Lower lobe of right lung (tissue), 2 donors: ENCODE measurements around the gene CTXN1. TPM values are rescaled to one million over a fixed set of nuclear protein-coding genes. Genes with fewer than 3 reads are reported as not detected.
A peak's percentile ranks its signal among the peaks of the same experiment; 100 is the strongest.
"Not testable (repeated sequence)": the region's sequence is repeated elsewhere in the genome, so short reads cannot be mapped to it uniquely, and the experiment has no call there.

Source experiments
- ATAC-seq, 2 donors: fragments of 200-7000 bp; cut with Tn5 transposase; one replicate each; pipeline ENCODE4 v1.9.1; 2020 to 2022; ENCODE audit warnings: mild to moderate bottlenecking in 2 of 2, moderate library complexity in 2 of 2
- DNase-seq: peaks from one replicate; pipeline ENCODE4 v3.0.0-alpha.2; 2020
- H3K27ac ChIP-seq: fragments of 200-600 bp; one replicate; pipeline ENCODE4 v1.8.0; 2022
- H3K27me3 ChIP-seq: fragments of 200-600 bp; one replicate; pipeline ENCODE4 v1.8.0; 2022; ENCODE audit warnings: low read depth
- H3K36me3 ChIP-seq: fragments of 200-600 bp; one replicate; pipeline ENCODE4 v1.8.0; 2022; ENCODE audit warnings: mild to moderate bottlenecking
- H3K4me1 ChIP-seq: fragments of 200-600 bp; one replicate; pipeline ENCODE4 v1.8.0; 2022
- H3K4me3 ChIP-seq: fragments of 200-600 bp; one replicate; pipeline ENCODE4 v1.8.0; 2022; ENCODE audit warnings: mild to moderate bottlenecking
- H3K9me3 ChIP-seq: fragments of 200-600 bp; one replicate; pipeline ENCODE4 v1.8.0; 2022
- intact Hi-C: fragments of 100-400 bp; cut with DNase I; formaldehyde crosslinking; loops from one replicate; pipeline ENCODE4 v1.11.0; 2022
- total RNA-seq: library from RNA; stranded (reverse); fragmentation: NEBNext Ultra II Directional; extraction: Animal tissue kit (Norgen Biotek cat#: 25700); gene quantifications from one replicate; pipeline ENCODE4 v1.2.1, GENCODE V29; 2021
- TF ChIP-seq, protein P1 (sequence below): fragments of 200-600 bp; IDR thresholded peaks from one replicate; pipeline ENCODE4 v1.8.0; 2022; ENCODE audit warnings: antibody characterized with exemption, mild to moderate bottlenecking
- donor health status: DM: no; HTN: yes; CAD: no; lungs with severe emphysema.

CTXN1 gene
- total RNA-seq, 1 donor from 2014 or later = 5.8 TPM

DNA sequence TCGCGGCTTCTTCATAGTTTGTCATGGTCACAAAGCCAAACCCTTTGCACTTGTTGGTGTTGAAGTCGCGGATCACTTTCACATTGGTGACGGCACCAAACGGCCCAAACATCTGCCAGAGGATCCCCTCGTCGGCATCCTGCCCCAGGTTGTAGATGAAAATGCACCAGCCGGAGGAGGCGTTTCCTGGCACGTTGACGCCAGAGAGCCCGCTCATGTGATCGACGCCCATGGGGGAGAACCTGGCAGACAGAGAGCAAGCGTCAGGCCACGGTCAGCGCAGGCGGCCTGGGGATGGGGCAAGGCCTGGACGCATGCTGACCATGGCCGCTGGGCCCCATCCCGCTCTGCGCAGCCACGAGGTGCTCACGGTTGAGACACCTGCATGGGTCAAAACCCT, 37.6 kb upstream of the CTXN1 start:
- ATAC-seq (peak in 1 of 2 donors; percentile 28), DNase-seq (no peak)
- Histone ChIP-seq H3K36me3 (peaks cover 88% of the 10 kb centered on the region), H3K27me3 (no peaks in the 10 kb centered on the region), H3K4me3 (no peak overlapping the region), H3K9me3 (no peaks in the 10 kb centered on the region), H3K27ac (no peak overlapping the region), H3K4me1 (no peaks in the 10 kb centered on the region)
- intact Hi-C loops = no loop called here
- TF ChIP-seq, protein P1, sequence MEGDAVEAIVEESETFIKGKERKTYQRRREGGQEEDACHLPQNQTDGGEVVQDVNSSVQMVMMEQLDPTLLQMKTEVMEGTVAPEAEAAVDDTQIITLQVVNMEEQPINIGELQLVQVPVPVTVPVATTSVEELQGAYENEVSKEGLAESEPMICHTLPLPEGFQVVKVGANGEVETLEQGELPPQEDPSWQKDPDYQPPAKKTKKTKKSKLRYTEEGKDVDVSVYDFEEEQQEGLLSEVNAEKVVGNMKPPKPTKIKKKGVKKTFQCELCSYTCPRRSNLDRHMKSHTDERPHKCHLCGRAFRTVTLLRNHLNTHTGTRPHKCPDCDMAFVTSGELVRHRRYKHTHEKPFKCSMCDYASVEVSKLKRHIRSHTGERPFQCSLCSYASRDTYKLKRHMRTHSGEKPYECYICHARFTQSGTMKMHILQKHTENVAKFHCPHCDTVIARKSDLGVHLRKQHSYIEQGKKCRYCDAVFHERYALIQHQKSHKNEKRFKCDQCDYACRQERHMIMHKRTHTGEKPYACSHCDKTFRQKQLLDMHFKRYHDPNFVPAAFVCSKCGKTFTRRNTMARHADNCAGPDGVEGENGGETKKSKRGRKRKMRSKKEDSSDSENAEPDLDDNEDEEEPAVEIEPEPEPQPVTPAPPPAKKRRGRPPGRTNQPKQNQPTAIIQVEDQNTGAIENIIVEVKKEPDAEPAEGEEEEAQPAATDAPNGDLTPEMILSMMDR = no peak

DNA sequence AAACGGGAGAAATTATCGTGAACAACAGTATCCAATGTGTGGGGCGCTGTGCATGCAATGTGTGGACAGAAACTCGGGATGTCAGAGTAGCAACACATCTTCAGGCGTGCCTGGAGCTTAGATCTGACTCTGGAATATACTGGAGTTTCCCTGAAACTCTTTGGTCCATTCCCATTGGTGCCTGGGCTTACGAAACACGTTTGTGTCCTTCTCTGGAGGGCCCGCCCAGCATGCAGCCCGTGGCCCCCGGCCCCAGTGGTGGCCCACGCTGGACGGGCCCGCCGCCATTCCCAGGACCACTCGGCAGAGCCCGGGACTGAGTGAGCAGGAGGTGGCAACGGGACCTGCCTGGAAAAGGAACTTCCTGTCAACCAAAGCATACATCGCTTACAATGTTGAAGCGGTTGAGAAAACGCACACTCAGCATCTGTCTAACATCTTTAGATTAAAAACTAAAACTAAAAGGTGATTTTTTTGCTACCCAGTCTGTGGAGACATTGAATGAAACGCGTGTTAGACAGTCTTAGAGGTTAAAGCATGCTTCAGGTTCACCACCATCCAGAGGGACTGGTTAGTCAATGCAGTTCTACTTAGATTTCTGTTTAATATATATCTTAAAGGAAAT, 36.8 kb upstream of the CTXN1 start:
- Histone ChIP-seq H3K27ac (no peak overlapping the region), H3K4me1 (no peaks in the 10 kb centered on the region), H3K36me3 (peaks cover 86% of the 10 kb centered on the region), H3K4me3 (no peak overlapping the region), H3K9me3 (no peaks in the 10 kb centered on the region), H3K27me3 (no peaks in the 10 kb centered on the region)
- intact Hi-C loops = no loop called here
- ATAC-seq (no peak), DNase-seq (no peak)
- TF ChIP-seq, protein P1 = no peak

DNA sequence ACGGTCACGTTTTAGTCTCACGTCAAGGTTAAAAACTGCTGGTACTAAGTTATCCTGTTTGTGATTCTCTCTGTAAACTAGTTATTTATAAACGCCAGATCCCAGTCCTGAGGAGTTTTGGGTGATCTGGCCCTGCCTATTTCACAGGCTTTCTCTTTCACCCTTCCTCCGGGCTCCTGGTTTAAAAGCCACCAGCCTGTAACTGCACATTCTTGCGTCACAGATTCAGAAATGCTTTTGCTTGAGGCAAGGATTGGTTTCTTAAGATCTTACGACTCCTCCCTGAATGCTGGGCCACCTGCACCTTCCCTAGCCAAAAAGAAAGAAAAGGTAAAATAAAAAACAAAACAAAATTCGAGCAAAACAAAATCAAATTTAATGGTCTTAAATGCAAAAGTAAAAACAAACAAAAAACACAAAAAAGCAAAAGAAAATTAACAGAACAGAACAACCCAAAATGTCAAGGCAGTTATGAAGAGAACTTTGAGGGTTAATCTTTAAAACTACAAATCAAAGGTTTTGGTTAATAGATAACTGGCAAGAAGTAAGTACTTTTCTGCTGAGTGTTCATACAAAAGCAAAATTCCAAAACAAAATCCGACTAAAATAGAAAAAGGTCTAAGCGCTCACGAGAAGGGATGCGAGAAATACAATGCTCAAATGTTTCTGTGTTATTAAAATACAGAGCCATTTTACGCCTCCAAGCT, 36.1 kb upstream of the CTXN1 start:
- no peaks in the 10 kb centered on the region for H3K4me1 ChIP-seq
- H3K4me3 ChIP-seq = no peak overlapping the region
- no peaks in the 10 kb centered on the region for H3K9me3 ChIP-seq
- intact Hi-C loops = no loop called here
- H3K27me3 ChIP-seq = no peaks in the 10 kb centered on the region
- TF ChIP-seq, protein P1 = no peak
- DNase-seq (no peak), ATAC-seq (no peak)
- H3K27ac ChIP-seq = no peak overlapping the region
- H3K36me3 ChIP-seq = peaks cover 83% of the 10 kb centered on the region

- intact Hi-C loops, ATAC-seq, H3K27me3 ChIP-seq, H3K4me1 ChIP-seq, H3K4me3 ChIP-seq, H3K9me3 ChIP-seq, DNase-seq, H3K27ac ChIP-seq: not testable (repeated sequence)
- H3K36me3 ChIP-seq = peaks cover 74% of the 10 kb centered on the region
Observed at GRCh38 chr19:7961082-7961481, 35.1 kb upstream of the CTXN1 start.

DNA sequence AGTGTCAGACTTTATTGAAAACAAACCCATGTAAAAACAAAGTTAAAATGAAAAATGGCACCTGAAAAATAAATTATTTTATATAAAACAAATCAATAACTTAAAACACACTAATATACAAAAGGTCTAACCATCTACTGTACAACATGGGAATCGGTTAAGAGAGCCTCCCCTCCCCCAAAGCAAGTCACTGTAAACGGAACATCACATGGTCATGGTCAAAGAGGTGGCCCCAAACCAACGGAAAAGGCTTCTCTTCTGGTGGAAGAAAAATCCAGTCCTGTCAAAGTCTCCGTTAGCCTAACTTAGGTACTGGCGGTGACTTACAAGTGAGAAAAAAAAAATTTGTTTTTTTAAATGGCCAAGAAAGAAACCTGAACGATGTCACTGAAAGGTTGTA, 33.3 kb upstream of the CTXN1 start:
- H3K4me3 ChIP-seq = no peak overlapping the region
- intact Hi-C loops = no loop called here
- no peaks in the 10 kb centered on the region for H3K9me3 ChIP-seq
- DNase-seq (no peak), ATAC-seq (no peak)
- peaks cover 55% of the 10 kb centered on the region for H3K36me3 ChIP-seq
- H3K4me1 ChIP-seq = no peaks in the 10 kb centered on the region
- H3K27ac ChIP-seq = no peak overlapping the region
- H3K27me3 ChIP-seq = no peaks in the 10 kb centered on the region
- TF ChIP-seq, protein P1 = no peak

GRCh38 chr19:7955696-7956095, 29.8 kb upstream of the CTXN1 start:
- peaks cover 12% of the 10 kb centered on the region for H3K4me1 ChIP-seq
- intact Hi-C loops = no loop called here
- ATAC-seq (no peak), DNase-seq (no peak)
- H3K27me3 ChIP-seq = no peaks in the 10 kb centered on the region
- H3K27ac ChIP-seq = no peak overlapping the region
- no peak overlapping the region for H3K4me3 ChIP-seq
- H3K36me3 ChIP-seq = peaks cover 20% of the 10 kb centered on the region
- no peaks in the 10 kb centered on the region for H3K9me3 ChIP-seq
- TF ChIP-seq, protein P1 = no peak
